Subcutaneous adipose tissue (tissue), 4 donors: Measurements from ENCODE around the gene TRIL. TPM values are rescaled to one million over a fixed set of nuclear protein-coding genes. Genes with fewer than 3 reads are reported as not detected.

Experiments used
- CTCF ChIP-seq: fragments of 450-650 bp; IDR thresholded peaks from one replicate; pipeline ENCODE4 v1.5.1; 2016; ENCODE audit warnings: low read depth, mild to moderate bottlenecking, control low read depth, antibody characterized with exemption, moderate library complexity
- total RNA-seq, 4 donors: library from RNA; depleted of rRNA; stranded (reverse); fragments of >200 nt; gene quantifications; one replicate each; pipeline ENCODE4 v1.1.0, GENCODE V29; 2016

Gene TRIL, protein sequence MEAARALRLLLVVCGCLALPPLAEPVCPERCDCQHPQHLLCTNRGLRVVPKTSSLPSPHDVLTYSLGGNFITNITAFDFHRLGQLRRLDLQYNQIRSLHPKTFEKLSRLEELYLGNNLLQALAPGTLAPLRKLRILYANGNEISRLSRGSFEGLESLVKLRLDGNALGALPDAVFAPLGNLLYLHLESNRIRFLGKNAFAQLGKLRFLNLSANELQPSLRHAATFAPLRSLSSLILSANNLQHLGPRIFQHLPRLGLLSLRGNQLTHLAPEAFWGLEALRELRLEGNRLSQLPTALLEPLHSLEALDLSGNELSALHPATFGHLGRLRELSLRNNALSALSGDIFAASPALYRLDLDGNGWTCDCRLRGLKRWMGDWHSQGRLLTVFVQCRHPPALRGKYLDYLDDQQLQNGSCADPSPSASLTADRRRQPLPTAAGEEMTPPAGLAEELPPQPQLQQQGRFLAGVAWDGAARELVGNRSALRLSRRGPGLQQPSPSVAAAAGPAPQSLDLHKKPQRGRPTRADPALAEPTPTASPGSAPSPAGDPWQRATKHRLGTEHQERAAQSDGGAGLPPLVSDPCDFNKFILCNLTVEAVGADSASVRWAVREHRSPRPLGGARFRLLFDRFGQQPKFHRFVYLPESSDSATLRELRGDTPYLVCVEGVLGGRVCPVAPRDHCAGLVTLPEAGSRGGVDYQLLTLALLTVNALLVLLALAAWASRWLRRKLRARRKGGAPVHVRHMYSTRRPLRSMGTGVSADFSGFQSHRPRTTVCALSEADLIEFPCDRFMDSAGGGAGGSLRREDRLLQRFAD
- 1 to 10 TPM in 2 of 4 donors, under 1 TPM in 2; 0.65 to 2.8 (median 0.89) TPM for total RNA-seq

- TF ChIP-seq CTCF = no peak
Observed at GRCh38 chr7:28958235-28958979, at the start of gene TRIL. Gene TRIL (minus strand): TSS chr7:28958330. CDS start chr7:28958046, 284 bp downstream.

- no peak for TF ChIP-seq CTCF
Observed at GRCh38 chr7:29007127-29007526, 49.0 kb upstream of the TRIL start.

GRCh38 chr7:29005829-29006228 lies 47.7 kb upstream of the TRIL start:
- TF ChIP-seq CTCF = no peak

DNA sequence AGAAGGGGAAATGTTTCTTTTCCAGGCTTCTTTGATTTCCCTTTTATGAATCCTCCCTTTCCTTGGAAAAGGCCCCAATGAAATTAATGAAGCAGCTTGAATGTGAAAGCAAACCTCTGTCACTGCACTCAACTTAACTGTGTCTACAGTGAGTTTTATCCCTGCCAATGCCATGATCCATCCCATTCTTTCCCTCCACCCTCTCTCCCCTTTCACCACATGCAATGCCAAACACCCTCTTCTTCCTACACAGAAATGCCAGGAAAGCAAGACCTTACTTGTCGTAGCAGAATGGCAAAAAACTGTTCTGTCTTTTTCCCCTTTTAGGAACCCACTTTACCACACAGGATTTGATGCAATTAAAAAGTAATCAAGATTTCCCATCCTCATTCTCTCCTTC lies 47.3 kb upstream of the TRIL start:
- TF ChIP-seq CTCF = no peak

- no peak for TF ChIP-seq CTCF
Observed at GRCh38 chr7:29003703-29004102, 45.6 kb upstream of the TRIL start.

DNA sequence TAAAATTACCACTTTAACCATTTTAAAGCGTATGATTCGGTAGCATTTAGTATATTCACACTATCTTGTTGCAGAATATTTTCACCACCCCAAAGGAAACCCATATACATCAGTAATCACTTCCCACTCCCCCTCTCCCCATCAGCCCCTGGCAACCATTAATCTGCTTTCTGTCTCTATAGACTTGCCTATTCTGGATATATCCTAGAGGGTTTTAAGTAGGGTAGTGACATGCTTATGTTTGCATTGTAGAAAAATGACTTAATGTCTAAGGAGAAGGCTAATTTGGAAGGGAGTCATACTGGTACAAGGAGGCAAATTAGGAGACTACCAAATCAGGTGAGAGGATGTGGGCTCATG lies 42.6 kb upstream of the TRIL start:
- TF ChIP-seq CTCF = no peak
